B cell (primary cell): ENCODE results near the gene DISP3. TPM values are rescaled to one million over a fixed set of nuclear protein-coding genes. Genes with fewer than 3 reads are reported as not detected.

Experiments used
- ATAC-seq: fragments of 200-7000 bp; cut with Tn5 transposase; one replicate; pipeline ENCODE4 v1.10.0; 2021; ENCODE audit warnings: low read depth, mild to moderate bottlenecking, moderate number of reproducible peaks, moderate library complexity
- CTCF ChIA-PET: fragments of 350-600 bp; sonication (Branson Sonifier 250); formaldehyde crosslinking; loops from one replicate; lab custom pipeline; 2021; ENCODE audit warnings: antibody characterized with exemption, inconsistent platforms; lab: Charles Lee
- POLR2A ChIA-PET: fragments of 350-600 bp; sonication (Branson Sonifier 250); formaldehyde crosslinking; loops from one replicate; lab custom pipeline; 2021; ENCODE audit warnings: antibody characterized with exemption; lab: Charles Lee
- DNase-seq: peaks from one replicate; pipeline ENCODE4 v3.0.0; 2013
- H2AFZ ChIP-seq: 2 replicates; pipeline ENCODE4 v1.6.1; 2012; ENCODE audit warnings: mild to moderate bottlenecking, low read depth, low read length; ENCODE audit not compliant: insufficient read depth, poor library complexity, severe bottlenecking
- H3K27ac ChIP-seq, 2 donors: 1 replicate in 1 of 2; 2 replicates in 1 of 2; pipeline ENCODE4 v1.5.1; 2012 to 2013; ENCODE audit warnings: low read length in 2 of 2, mild to moderate bottlenecking in 2 of 2, moderate library complexity in 1 of 2
- H3K27me3 ChIP-seq, 4 experiments: fragments of 200-600 bp in 1 of 4; sonication (generic) in 1 of 4; replicated peaks in 1 of 4; 1 replicate in 2 of 4; 2 replicates in 2 of 4; pipeline versions ENCODE4 v1.6.1 to v1.7.0; 2013 to 2016; ENCODE audit warnings: low read length in 3 of 4, mild to moderate bottlenecking in 2 of 4, mixed read lengths in 1 of 4, moderate library complexity in 1 of 4; ENCODE audit not compliant: insufficient read depth in 4 of 4, control insufficient read depth in 3 of 4; ENCODE audit errors: control extremely low read depth in 1 of 4
- H3K36me3 ChIP-seq, 2 experiments: replicated peaks in 1 of 2; 1 replicate in 1 of 2; 2 replicates in 1 of 2; pipeline versions ENCODE4 v1.6.1 to v1.7.1; 2013; ENCODE audit warnings: low read length in 1 of 2; ENCODE audit not compliant: insufficient read depth in 2 of 2, control insufficient read depth in 1 of 2; ENCODE audit errors: control extremely low read depth in 1 of 2, extremely low read depth in 1 of 2
- H3K4me1 ChIP-seq, 2 donors: fragments of 200-600 bp in 1 of 2; sonication (generic) in 1 of 2; 1 replicate in 1 of 2; 2 replicates in 1 of 2; pipeline versions ENCODE4 v1.5.1 to v1.6.1; 2013 to 2017; ENCODE audit warnings: low read length in 2 of 2; ENCODE audit not compliant: control insufficient read depth in 2 of 2, insufficient read depth in 2 of 2
- H3K4me2 ChIP-seq: replicated peaks from 2 replicates; pipeline ENCODE3; 2012; ENCODE audit warnings: mild to moderate bottlenecking, low read depth, low read length; ENCODE audit not compliant: poor library complexity, severe bottlenecking
- H3K4me3 ChIP-seq, 5 experiments: fragments of 200-600 bp in 1 of 5; sonication (generic) in 1 of 5; 1 replicate in 3 of 5; 2 replicates in 2 of 5; pipeline versions ENCODE4 v1.5.1 to v1.7.0; 2011 to 2016; ENCODE audit warnings: low read length in 4 of 5, mild to moderate bottlenecking in 4 of 5, low read depth in 2 of 5, control low read depth in 1 of 5, moderate library complexity in 1 of 5; ENCODE audit not compliant: insufficient read depth in 1 of 5; ENCODE audit errors: control extremely low read depth in 1 of 5, extremely low read depth in 1 of 5
- H3K79me2 ChIP-seq: fragments of 200-600 bp; sonication (generic); one replicate; pipeline ENCODE4 v1.6.0; 2016; ENCODE audit warnings: low read length; ENCODE audit not compliant: control insufficient read depth, insufficient read depth
- H3K9ac ChIP-seq: fragments of 200-600 bp; sonication (generic); 2 replicates; pipeline ENCODE4 v1.6.1; 2017; ENCODE audit warnings: mild to moderate bottlenecking, low read length, moderate library complexity
- H3K9me3 ChIP-seq, 3 donors: one replicate each; pipeline versions ENCODE4 v1.6.1 to v1.7.1; 2013; ENCODE audit warnings: low read length in 2 of 3; ENCODE audit not compliant: control insufficient read depth in 2 of 3, insufficient read depth in 1 of 3; ENCODE audit errors: control extremely low read depth in 1 of 3
- H4K20me1 ChIP-seq: 2 replicates; pipeline ENCODE4 v1.6.0; 2012; ENCODE audit warnings: mild to moderate bottlenecking, low read length; ENCODE audit not compliant: insufficient read depth, control insufficient read depth, poor library complexity, severe bottlenecking
- H3K27ac Mint-ChIP-seq: one replicate; pipeline ENCODE4 v1.8.0; 2021; ENCODE audit warnings: mixed read lengths
- H3K27me3 Mint-ChIP-seq: one replicate; pipeline ENCODE4 v1.8.0; 2021; ENCODE audit warnings: mixed read lengths
- H3K4me1 Mint-ChIP-seq: one replicate; pipeline ENCODE4 v1.8.0; 2021; ENCODE audit warnings: mixed read lengths
- H3K4me3 Mint-ChIP-seq: one replicate; pipeline ENCODE4 v1.8.0; 2021; ENCODE audit warnings: mixed read lengths
- H3K9me3 Mint-ChIP-seq: one replicate; pipeline ENCODE4 v1.8.0; 2022; ENCODE audit warnings: mixed read lengths; ENCODE audit not compliant: insufficient read depth
- EZH2 ChIP-seq: IDR thresholded peaks from 2 replicates; pipeline ENCODE4 v1.6.1; 2012; ENCODE audit warnings: borderline replicate concordance, low read depth, mild to moderate bottlenecking, moderate library complexity, low read length; ENCODE audit not compliant: insufficient read depth, poor library complexity, severe bottlenecking
- WGBS: methylation state at CpG from one replicate; pipeline ENCODE4 v1.1.5; 2013; ENCODE audit warnings: missing lambda C conversion rate; ENCODE audit not compliant: insufficient coverage; 5-methylcytosine and 5-hydroxymethylcytosine counted together
- intact Hi-C: fragments of 100-400 bp; cut with micrococcal nuclease; formaldehyde crosslinking; loops from one replicate; pipeline ENCODE4 v1.10.0; 2022
- polyA plus RNA-seq: library from polyadenylated mRNA; depleted of rRNA; stranded (reverse); fragments of >200 nt; gene quantifications from 2 replicates; pipeline ENCODE4 v1.2.3, GENCODE V29; 2012
- total RNA-seq, 2 donors: library from RNA; stranded (reverse); fragments of 120-200 nt in 1 of 2; gene quantifications; 1 replicate in 1 of 2; 2 replicates in 1 of 2; pipeline versions ENCODE4 v1.2.3 to v1.2.4, GENCODE V29; 2013 to 2022
- TF ChIP-seq, protein P1 (sequence below): fragments of 200-600 bp; IDR thresholded peaks from one replicate; pipeline ENCODE4 v1.8.0; 2022; ENCODE audit warnings: antibody characterized with exemption, mild to moderate bottlenecking

Gene DISP3
- total and polyA plus RNA-seq, 2 donors (not counting 1 experiment from before 2014, with no cell fraction given) = 0.25 to 1.6 TPM

DNA sequence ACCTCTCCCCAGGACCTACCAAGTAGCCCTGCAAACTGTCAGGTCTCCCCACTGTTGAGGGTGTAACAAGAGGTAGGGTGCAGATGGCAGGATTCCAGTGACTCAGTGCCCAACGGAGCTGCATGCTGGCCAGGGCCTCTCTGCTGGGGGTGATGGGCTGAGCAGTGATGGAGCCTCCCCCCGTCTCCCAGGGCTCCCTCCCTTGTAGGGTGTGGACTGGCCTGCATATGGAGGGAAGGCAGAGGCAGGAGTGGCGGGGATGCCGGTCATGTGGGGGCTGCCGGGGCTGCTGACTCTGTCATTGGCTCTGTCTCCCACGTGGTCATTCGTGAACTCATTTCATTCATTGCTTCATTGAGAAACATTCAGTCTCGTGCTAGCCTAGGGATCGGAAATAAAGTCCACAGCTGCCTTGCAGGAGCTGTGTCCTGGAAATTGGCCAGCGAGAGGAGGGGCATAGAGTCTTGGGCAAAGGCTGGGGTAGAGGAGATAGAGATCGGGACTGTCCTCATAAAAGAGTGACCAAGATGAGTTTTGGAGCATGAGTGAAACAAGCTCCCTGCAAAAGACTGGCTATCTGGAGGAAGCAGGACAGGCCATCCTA, 22.9 kb upstream of the DISP3 start:
- H3K27me3 ChIP-seq = peaks cover 0 to 3% (median 0%) of the 10 kb centered on the region in 4 experiments
- Mint-ChIP-seq H3K4me1 (no peaks in the 10 kb centered on the region), H3K27ac (no peak overlapping the region), H3K4me3 (no peak overlapping the region), H3K9me3 (no peaks in the 10 kb centered on the region), H3K27me3 (peaks cover 42% of the 10 kb centered on the region)
- no peaks in the 10 kb centered on the region for H4K20me1 ChIP-seq
- DNase-seq = no peak
- H3K4me1 ChIP-seq = no peaks in the 10 kb centered on the region
- ChIA-PET POLR2A (no interaction called here), CTCF (no interaction called here)
- TF ChIP-seq, protein P1, sequence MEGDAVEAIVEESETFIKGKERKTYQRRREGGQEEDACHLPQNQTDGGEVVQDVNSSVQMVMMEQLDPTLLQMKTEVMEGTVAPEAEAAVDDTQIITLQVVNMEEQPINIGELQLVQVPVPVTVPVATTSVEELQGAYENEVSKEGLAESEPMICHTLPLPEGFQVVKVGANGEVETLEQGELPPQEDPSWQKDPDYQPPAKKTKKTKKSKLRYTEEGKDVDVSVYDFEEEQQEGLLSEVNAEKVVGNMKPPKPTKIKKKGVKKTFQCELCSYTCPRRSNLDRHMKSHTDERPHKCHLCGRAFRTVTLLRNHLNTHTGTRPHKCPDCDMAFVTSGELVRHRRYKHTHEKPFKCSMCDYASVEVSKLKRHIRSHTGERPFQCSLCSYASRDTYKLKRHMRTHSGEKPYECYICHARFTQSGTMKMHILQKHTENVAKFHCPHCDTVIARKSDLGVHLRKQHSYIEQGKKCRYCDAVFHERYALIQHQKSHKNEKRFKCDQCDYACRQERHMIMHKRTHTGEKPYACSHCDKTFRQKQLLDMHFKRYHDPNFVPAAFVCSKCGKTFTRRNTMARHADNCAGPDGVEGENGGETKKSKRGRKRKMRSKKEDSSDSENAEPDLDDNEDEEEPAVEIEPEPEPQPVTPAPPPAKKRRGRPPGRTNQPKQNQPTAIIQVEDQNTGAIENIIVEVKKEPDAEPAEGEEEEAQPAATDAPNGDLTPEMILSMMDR = no peak
- no peak for TF ChIP-seq EZH2
- no peak overlapping the region for H3K4me2 ChIP-seq
- ATAC-seq = no peak
- H3K4me3 ChIP-seq = no peak overlapping the region
- no peaks in the 10 kb centered on the region for H3K36me3 ChIP-seq
- no peaks in the 10 kb centered on the region for H3K79me2 ChIP-seq
- H3K9me3 ChIP-seq = no peaks in the 10 kb centered on the region
- H3K9ac ChIP-seq = no peak overlapping the region
- no peak overlapping the region for H3K27ac ChIP-seq
- WGBS = 72% methylated on average over 11 of the region's 11 CpGs
- no peak overlapping the region for H2AFZ ChIP-seq
- intact Hi-C loops = no loop called here

DNA sequence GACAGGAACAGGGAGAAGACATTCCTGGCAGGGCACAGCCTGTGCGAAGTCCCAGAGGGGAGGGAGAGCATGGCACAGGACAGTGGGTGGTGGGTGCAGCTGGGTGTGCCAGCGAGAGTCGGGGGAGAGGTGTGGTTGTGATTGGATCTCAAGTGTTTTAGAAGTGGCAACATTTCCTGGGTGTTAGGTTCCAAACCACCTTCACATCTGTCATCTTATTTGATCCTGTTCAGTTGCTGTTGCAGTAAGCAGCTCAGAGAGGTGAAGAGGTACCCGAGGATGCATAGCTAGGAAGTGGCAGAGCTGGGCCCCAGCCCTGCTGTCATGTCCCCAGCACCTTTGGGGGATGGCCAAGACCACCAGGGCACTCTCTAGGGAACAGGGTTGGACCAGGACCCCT, 22.0 kb upstream of the DISP3 start:
- ATAC-seq = no peak
- 81% methylated on average over 2 of the region's 4 CpGs for WGBS
- intact Hi-C loops = no loop called here
- POLR2A ChIA-PET = no interaction called here
- Histone ChIP-seq H3K9ac (no peak overlapping the region), H3K4me2 (no peak overlapping the region), H3K9me3 (no peaks in the 10 kb centered on the region), H3K27me3 (peaks cover 0 to 3% (median 0%) of the 10 kb centered on the region in 4 experiments), H3K27ac (no peak overlapping the region), H3K4me1 (no peaks in the 10 kb centered on the region), H3K4me3 (no peak overlapping the region), H2AFZ (no peak overlapping the region), H3K36me3 (no peaks in the 10 kb centered on the region), H3K79me2 (no peaks in the 10 kb centered on the region), H4K20me1 (no peaks in the 10 kb centered on the region)
- Mint-ChIP-seq H3K27me3 (peaks cover 44% of the 10 kb centered on the region), H3K27ac (no peak overlapping the region), H3K9me3 (no peaks in the 10 kb centered on the region), H3K4me1 (no peaks in the 10 kb centered on the region), H3K4me3 (no peak overlapping the region)
- no peak for DNase-seq
- TF ChIP-seq, protein P1 = no peak
- TF ChIP-seq EZH2 = no peak
- CTCF ChIA-PET = no interaction called here
